CD14-positive monocyte (primary cell): ENCODE results near the gene VMAC. TPM values are rescaled to one million over a fixed set of nuclear protein-coding genes. Genes with fewer than 3 reads are reported as not detected.

Experiments
- DNase-seq, 3 donors: peaks; one replicate each; pipeline ENCODE4 v3.0.0-alpha.2; 2011 to 2022
- H2AFZ ChIP-seq: 2 replicates; pipeline ENCODE4 v1.6.0; 2012; ENCODE audit warnings: mild to moderate bottlenecking, low read depth, low read length, inconsistent platforms; ENCODE audit not compliant: insufficient read depth, poor library complexity, severe bottlenecking
- H3K27ac ChIP-seq, 2 donors: 1 replicate in 1 of 2; 2 replicates in 1 of 2; pipeline ENCODE4 v1.5.1; 2012 to 2013; ENCODE audit warnings: low read length in 2 of 2, control low read depth in 1 of 2, inconsistent platforms in 1 of 2, low read depth in 1 of 2, mild to moderate bottlenecking in 1 of 2
- H3K27me3 ChIP-seq, 2 donors: one replicate each; pipeline versions ENCODE4 v1.6.0 to v1.6.1; 2011 to 2013; ENCODE audit warnings: low read length in 2 of 2; ENCODE audit not compliant: control insufficient read depth in 2 of 2, insufficient read depth in 2 of 2
- H3K36me3 ChIP-seq, 2 donors: replicated peaks in 1 of 2; 1 replicate in 1 of 2; 2 replicates in 1 of 2; pipeline versions ENCODE4 v1.5.1 to v1.6.1; 2012 to 2013; ENCODE audit warnings: low read length in 2 of 2, control low read depth in 1 of 2, inconsistent platforms in 1 of 2, mild to moderate bottlenecking in 1 of 2; ENCODE audit not compliant: insufficient read depth in 2 of 2, control insufficient read depth in 1 of 2
- H3K4me1 ChIP-seq, 2 donors: 1 replicate in 1 of 2; 2 replicates in 1 of 2; pipeline versions ENCODE4 v1.5.1 to v1.6.1; 2012 to 2013; ENCODE audit warnings: low read length in 2 of 2, control low read depth in 1 of 2, inconsistent platforms in 1 of 2, mild to moderate bottlenecking in 1 of 2, moderate library complexity in 1 of 2; ENCODE audit not compliant: insufficient read depth in 2 of 2, control insufficient read depth in 1 of 2
- H3K4me2 ChIP-seq: replicated peaks from 2 replicates; pipeline ENCODE3; 2012; ENCODE audit warnings: low read length, moderate library complexity, mild to moderate bottlenecking; ENCODE audit not compliant: poor library complexity, severe bottlenecking; ENCODE audit errors: extremely low read depth
- H3K4me3 ChIP-seq, 3 experiments: fragments of 200-600 bp in 1 of 3; sonication (generic) in 1 of 3; replicated peaks in 1 of 3; 1 replicate in 2 of 3; 2 replicates in 1 of 3; pipeline ENCODE4 v1.5.1; 2011 to 2013; ENCODE audit warnings: low read length in 3 of 3, mild to moderate bottlenecking in 3 of 3, control low read depth in 2 of 3, low read depth in 2 of 3, inconsistent platforms in 1 of 3, moderate library complexity in 1 of 3
- H3K79me2 ChIP-seq: 2 replicates; pipeline ENCODE4 v1.6.0; 2012; ENCODE audit warnings: mild to moderate bottlenecking, control low read depth, inconsistent platforms, low read length, moderate library complexity; ENCODE audit not compliant: insufficient read depth
- H3K9ac ChIP-seq: 2 replicates; pipeline ENCODE4 v1.6.0; 2017; ENCODE audit warnings: low read length, mild to moderate bottlenecking; ENCODE audit not compliant: insufficient read depth, poor library complexity, severe bottlenecking
- H3K9me3 ChIP-seq, 2 donors: replicated peaks in 1 of 2; 1 replicate in 1 of 2; 2 replicates in 1 of 2; pipeline versions ENCODE4 v1.5.1 to v1.6.1; 2012 to 2013; ENCODE audit warnings: low read length in 2 of 2, control low read depth in 1 of 2; ENCODE audit not compliant: control insufficient read depth in 1 of 2, insufficient read depth in 1 of 2
- H4K20me1 ChIP-seq: 2 replicates; pipeline ENCODE4 v1.6.0; 2012; ENCODE audit warnings: mild to moderate bottlenecking, low read length, control low read depth, moderate library complexity; ENCODE audit not compliant: insufficient read depth
- H3K27ac Mint-ChIP-seq, 7 donors: one replicate each; pipeline ENCODE4 v1.8.0; 2020; ENCODE audit warnings: mild to moderate bottlenecking in 7 of 7, mixed read lengths in 7 of 7, moderate library complexity in 6 of 7, inconsistent platforms in 2 of 7
- H3K27me3 Mint-ChIP-seq, 3 donors: one replicate each; pipeline ENCODE4 v1.8.0; 2021 to 2022; ENCODE audit warnings: low read depth in 3 of 3, mild to moderate bottlenecking in 3 of 3, mixed read lengths in 3 of 3, moderate library complexity in 3 of 3, inconsistent platforms in 1 of 3
- H3K36me3 Mint-ChIP-seq, 2 donors: one replicate each; pipeline ENCODE4 v1.8.0; 2020; ENCODE audit warnings: mixed read lengths in 2 of 2, inconsistent platforms in 1 of 2, mild to moderate bottlenecking in 1 of 2
- H3K4me1 Mint-ChIP-seq: one replicate; pipeline ENCODE4 v1.8.0; 2020; ENCODE audit warnings: mild to moderate bottlenecking, mixed read lengths
- H3K4me3 Mint-ChIP-seq, 2 donors: one replicate each; pipeline ENCODE4 v1.8.0; 2020; ENCODE audit warnings: mild to moderate bottlenecking in 2 of 2, mixed read lengths in 2 of 2, moderate library complexity in 1 of 2
- H3K9me3 Mint-ChIP-seq, 7 donors: one replicate each; pipeline ENCODE4 v1.8.0; 2020 to 2022; ENCODE audit warnings: mixed read lengths in 7 of 7, mild to moderate bottlenecking in 6 of 7, moderate library complexity in 6 of 7, inconsistent platforms in 2 of 7
- CTCF ChIP-seq: fragments of 200-600 bp; IDR thresholded peaks from one replicate; pipeline ENCODE4 v1.8.0; 2022; ENCODE audit warnings: antibody characterized with exemption, mild to moderate bottlenecking
- WGBS: methylation state at CpG from one replicate; pipeline ENCODE4 v1.1.5; 2013; ENCODE audit warnings: missing lambda C conversion rate; ENCODE audit not compliant: insufficient coverage; 5-methylcytosine and 5-hydroxymethylcytosine counted together
- intact Hi-C, 2 donors: fragments of 100-400 bp; cut with micrococcal nuclease; formaldehyde crosslinking; loops; one replicate each; pipeline versions ENCODE4 v1.15.0 to v1.15.1; 2023
- polyA plus RNA-seq, 3 donors: library from polyadenylated mRNA; depleted of rRNA in 1 of 3; unstranded in 2 of 3; stranded (reverse) in 1 of 3; fragments of 300-500 nt in 2 of 3; fragments of >200 nt in 1 of 3; fragmentation: Illumina TruSeq in 2 of 3; gene quantifications; 1 replicate in 2 of 3; 2 replicates in 1 of 3; pipeline ENCODE4 v1.2.3, GENCODE V29; 2012 to 2021

Gene VMAC
- polyA plus RNA-seq, 3 donors, result 3.1 to 13.0 (median 4.3) TPM

- no peak overlapping the region for H3K27ac ChIP-seq
- Mint-ChIP-seq H3K9me3 (no peaks in the 10 kb centered on the region), H3K27ac (peak overlapping the region in 1 of 7 donors; percentile 69), H3K4me3 (no peak overlapping the region), H3K27me3 (peaks cover 4 to 8% (median 6%) of the 10 kb centered on the region in 3 donors), H3K36me3 (peaks cover 28 to 52% of the 10 kb centered on the region in 2 donors), H3K4me1 (peaks cover 5% of the 10 kb centered on the region)
- no peak overlapping the region for H3K4me3 ChIP-seq
- no peak overlapping the region for H3K4me2 ChIP-seq
- intact Hi-C loops, result no loop called here
- H3K36me3 ChIP-seq, result peaks cover 34 to 38% of the 10 kb centered on the region in 2 donors
- H3K9ac ChIP-seq, result no peak overlapping the region
- TF ChIP-seq CTCF, result no peak
- peaks cover 44% of the 10 kb centered on the region for H4K20me1 ChIP-seq
- H3K27me3 ChIP-seq, result peaks cover 0 to 3% of the 10 kb centered on the region in 2 donors
- no peak for DNase-seq
- H3K9me3 ChIP-seq, result no peaks in the 10 kb centered on the region
- peaks cover 41% of the 10 kb centered on the region for H3K79me2 ChIP-seq
- 98% methylated on average over 28 of the region's 30 CpGs for WGBS
- peaks cover 0 to 1% of the 10 kb centered on the region in 2 donors for H3K4me1 ChIP-seq
- H2AFZ ChIP-seq, result no peak overlapping the region
Observed at GRCh38 chr19:5897189-5897969, 7.3 kb upstream of the VMAC start.

- peaks cover 0 to 2% (median 0%) of the 10 kb centered on the region in 3 donors for H3K27me3 Mint-ChIP-seq
- H3K36me3 Mint-ChIP-seq, result peaks cover 26 to 47% of the 10 kb centered on the region in 2 donors
- H3K4me1 ChIP-seq, result peaks cover 10 to 12% of the 10 kb centered on the region in 2 donors
- no peak overlapping the region for H3K4me3 Mint-ChIP-seq
- intact Hi-C loops, result loop anchor here (5.0 to 10.0 kb wide), 5 partner anchors 75 to 525 kb away; partner anchors contain the start of genes DUS3L (in 1 of the 2), HSD11B1L (in 1 of the 2), KHSRP (in 1 of the 2) and MICOS13 (in 1 of the 2)
- H3K79me2 ChIP-seq, result peaks cover 54% of the 10 kb centered on the region
- no peak for DNase-seq
- H4K20me1 ChIP-seq, result peaks cover 44% of the 10 kb centered on the region
- no peak overlapping the region for H3K4me2 ChIP-seq
- H3K27ac ChIP-seq, result no peak overlapping the region
- no peak overlapping the region for H3K27ac Mint-ChIP-seq
- H3K4me3 ChIP-seq, result no peak overlapping the region
- H3K27me3 ChIP-seq, result no peaks in the 10 kb centered on the region
- H2AFZ ChIP-seq, result no peak overlapping the region
- TF ChIP-seq CTCF, result no peak
- no peak overlapping the region for H3K9ac ChIP-seq
- peaks cover 0 to 3% (median 0%) of the 10 kb centered on the region in 7 donors for H3K9me3 Mint-ChIP-seq
- H3K9me3 ChIP-seq, result no peaks in the 10 kb centered on the region
- 91% methylated on average over 11 of the region's 13 CpGs for WGBS
- H3K4me1 Mint-ChIP-seq, result peaks cover 14% of the 10 kb centered on the region
- H3K36me3 ChIP-seq, result peaks cover 29 to 30% of the 10 kb centered on the region in 2 donors
Observed at GRCh38 chr19:5899728-5900526, 4.7 kb upstream of the VMAC start.
